IPS DF 19.7 (cell line): Measurements from ENCODE around the gene PLEKHA4.
"Not testable (repeated sequence)": the region's sequence is repeated elsewhere in the genome, so short reads cannot be mapped to it uniquely, and the experiment has no call there.

ENCODE experiments used
- DNase-seq: peaks from one replicate; pipeline ENCODE4 v3.0.0-alpha.2; 2013; ENCODE audit warnings: low read depth, low spot score

PLEKHA4 gene

GRCh38 chr19:48887861-48888612 is 19.6 kb upstream of the PLEKHA4 start:
- DNase-seq, result no peak

GRCh38 chr19:48883726-48884125 is 15.3 kb upstream of the PLEKHA4 start:
- no peak for DNase-seq

GRCh38 chr19:48881741-48882657 is 13.6 kb upstream of the PLEKHA4 start:
- no peak for DNase-seq

GRCh38 chr19:48879696-48880095 is 11.3 kb upstream of the PLEKHA4 start:
- DNase-seq, result not testable (repeated sequence)

GRCh38 chr19:48879025-48879637 is 10.7 kb upstream of the PLEKHA4 start:
- no peak for DNase-seq

- DNase-seq, result no peak
These were observed 10.0 kb upstream of the PLEKHA4 start for GRCh38 chr19:48878196-48879024.

GRCh38 chr19:48877855-48878195 is 9.4 kb upstream of the PLEKHA4 start:
- DNase-seq, result no peak

- DNase-seq, result not testable (repeated sequence)
These were observed 7.9 kb upstream of the PLEKHA4 start for GRCh38 chr19:48876043-48876981.

- no peak for DNase-seq
These were observed 6.1 kb upstream of the PLEKHA4 start for GRCh38 chr19:48874303-48875135.

- DNase-seq, result no peak
These were observed 5.3 kb upstream of the PLEKHA4 start for GRCh38 chr19:48873476-48874302.

- DNase-seq, result no peak
These were observed 4.6 kb upstream of the PLEKHA4 start for GRCh38 chr19:48872884-48873475.

GRCh38 chr19:48872182-48872883 is 3.9 kb upstream of the PLEKHA4 start, which contains the start of gene PPP1R15A:
TSS of gene PPP1R15A (plus strand) at chr19:48872421. CDS start at chr19:48873234, 813 bp downstream.
- DNase-seq, result peak; percentile 86

- DNase-seq, result not testable (repeated sequence)
These were observed 3.2 kb upstream of the PLEKHA4 start for GRCh38 chr19:48871471-48872181.

GRCh38 chr19:48870048-48870447 is 1.6 kb upstream of the PLEKHA4 start:
- no peak for DNase-seq

GRCh38 chr19:48867746-48868113 is 687 bp downstream of the PLEKHA4 start:
- no peak for DNase-seq

GRCh38 chr19:48867123-48867745 is 1.2 kb downstream of the PLEKHA4 start:
- no peak for DNase-seq
